ENCODE measurements around the gene VWA5B1.

VWA5B1 gene

DNA sequence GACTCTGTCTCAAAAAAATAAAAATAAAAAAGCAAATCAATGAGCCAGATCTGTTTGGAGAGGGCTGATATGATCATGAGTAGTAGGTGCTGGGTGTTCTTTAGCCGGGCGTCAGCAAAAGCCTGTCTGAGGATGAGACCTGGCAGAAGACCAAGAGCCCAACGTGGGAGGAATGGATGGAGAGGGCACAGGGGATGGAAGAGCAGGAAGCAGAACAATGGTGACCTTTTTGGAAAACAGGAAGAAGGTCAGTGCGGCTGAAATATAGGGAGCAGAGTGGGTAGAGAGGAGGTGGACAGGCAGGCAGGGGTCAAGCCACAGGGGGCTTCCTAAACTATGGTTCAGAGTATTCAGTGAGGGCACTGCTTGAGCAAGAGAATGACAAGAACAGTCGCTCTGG lies 30.9 kb downstream of the VWA5B1 start:
- no peak for FAIRE-seq
- no peak for DNase-seq (ENCODE audit: extremely low spot score, insufficient read length, low read depth)

DNA sequence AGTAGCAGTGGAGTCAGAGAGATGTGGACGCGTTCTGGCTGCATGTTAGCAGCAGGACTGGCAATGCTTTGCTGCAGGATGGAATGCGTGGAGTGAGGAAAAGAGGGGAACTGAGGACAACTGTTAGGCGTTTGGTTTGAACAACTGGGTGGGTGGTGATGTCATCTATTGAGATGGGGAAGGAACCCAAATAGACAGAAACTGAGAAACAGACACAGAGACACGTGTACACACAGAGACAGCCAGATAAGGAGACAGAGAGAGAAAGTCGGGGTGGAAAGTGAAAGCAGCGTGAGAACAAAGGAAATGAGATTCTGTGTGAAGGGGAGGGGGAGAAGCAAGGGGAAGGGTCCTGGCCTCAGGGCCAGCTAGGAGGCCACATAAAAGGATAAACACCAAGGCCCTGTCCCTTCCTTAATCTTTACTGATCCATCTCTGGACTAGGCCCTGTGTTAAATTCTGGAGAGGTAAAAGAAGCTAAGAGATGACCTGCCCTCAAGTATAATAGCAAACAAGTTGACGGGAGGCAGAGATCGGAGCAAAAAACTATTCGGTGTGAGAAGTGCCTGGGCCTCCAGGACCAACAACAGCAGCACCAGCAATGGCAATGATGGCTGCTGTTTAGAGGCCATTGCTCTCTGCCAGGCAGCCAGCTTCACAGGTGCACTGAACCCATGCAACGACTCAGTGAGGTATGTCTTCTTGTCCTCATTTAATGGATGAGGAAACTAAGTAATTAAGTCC lies 31.6 kb downstream of the VWA5B1 start:
- peak; percentile 95 for FAIRE-seq
- peak; percentile 58 for DNase-seq (ENCODE audit: extremely low spot score, insufficient read length, low read depth)

DNA sequence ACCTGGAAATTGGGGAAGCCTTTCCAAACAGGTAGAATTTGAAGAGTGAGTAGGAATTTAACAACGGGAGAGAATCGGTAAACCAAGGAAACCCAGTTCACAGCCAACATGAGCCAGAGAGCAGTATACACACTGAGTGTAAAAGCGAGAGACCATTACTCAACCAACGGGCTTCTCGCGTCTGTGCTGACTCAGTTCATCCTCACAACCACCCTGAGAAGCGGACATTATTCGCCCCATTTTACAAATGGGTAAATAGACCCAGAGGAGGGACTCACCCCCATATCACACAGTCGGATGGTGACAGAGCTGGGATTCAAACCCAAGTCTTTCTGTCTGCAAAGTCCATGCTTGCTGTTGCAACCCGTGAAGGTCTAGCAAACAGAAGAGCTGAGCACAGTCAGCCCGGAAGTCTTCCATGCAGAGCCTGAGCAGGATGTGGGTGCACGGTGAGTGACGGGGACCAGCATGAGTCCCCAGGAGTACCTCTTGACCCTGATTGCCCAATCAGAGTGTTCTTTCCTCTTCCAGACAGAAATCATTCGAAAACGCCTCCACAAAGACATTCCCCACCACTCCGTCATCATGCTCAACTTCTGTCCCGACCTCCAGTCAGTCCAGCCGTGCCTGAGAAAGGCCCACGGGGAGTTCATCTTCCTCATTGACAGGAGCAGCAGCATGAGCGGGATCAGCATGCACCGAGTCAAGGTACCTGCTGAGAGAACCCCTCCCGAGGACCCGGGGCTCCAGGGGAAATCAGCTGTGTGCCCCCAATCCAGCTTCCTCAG lies 32.3 kb downstream of the VWA5B1 start:
- FAIRE-seq (no peak), DNase-seq (ENCODE audit: extremely low spot score, insufficient read length, low read depth) (no peak)

DNA sequence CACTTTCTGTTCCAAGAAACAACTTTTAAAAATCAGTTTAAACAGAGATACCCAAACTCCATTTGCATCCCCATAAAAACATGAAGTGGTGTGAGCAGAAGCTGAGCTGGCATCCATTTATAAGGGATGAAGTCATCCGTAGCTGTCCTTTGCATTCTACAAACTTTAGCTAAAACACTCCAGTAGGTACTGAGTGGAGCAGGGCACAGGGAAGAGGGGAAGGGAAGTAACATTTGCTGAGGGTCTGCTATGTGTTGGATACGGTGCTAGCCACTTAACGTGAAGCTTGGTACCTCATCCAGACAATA lies 32.9 kb downstream of the VWA5B1 start:
- DNase-seq (ENCODE audit: extremely low spot score, insufficient read length, low read depth) (no peak), FAIRE-seq (no peak)

DNA sequence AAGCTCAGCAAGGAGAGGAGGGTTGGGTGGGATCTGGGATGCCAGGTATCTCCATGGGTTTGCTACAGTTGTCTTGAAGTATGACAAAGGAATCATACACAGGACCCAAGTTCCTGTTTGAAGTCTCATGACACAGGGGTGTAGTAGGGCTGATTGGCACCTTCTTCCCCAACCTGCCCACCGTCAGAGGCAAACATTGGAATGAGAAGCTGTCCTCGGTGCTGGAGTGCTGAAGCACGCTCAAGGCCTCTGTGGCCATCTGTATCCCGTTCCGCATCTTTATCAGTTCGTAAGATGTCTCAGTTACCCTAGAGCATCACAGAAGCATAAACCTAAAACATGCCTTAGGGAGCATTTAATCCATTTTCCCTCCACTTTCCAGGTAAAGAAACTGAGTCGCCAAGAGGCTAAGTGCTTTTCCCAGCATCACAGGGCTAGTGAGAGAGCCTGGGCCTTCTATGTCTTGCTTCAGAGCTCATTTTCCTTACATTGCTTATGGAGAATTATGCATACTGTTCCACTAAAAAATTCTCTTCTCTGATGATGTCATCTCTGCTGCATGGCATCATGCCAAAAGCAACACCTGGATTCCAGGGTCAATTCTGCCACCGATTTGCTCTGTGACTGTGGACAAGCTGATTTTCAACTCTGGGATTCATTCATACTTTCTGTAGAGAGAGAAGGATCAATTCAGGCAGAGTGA lies 34.2 kb downstream of the VWA5B1 start:
- FAIRE-seq (no peak), DNase-seq (ENCODE audit: extremely low spot score, insufficient read length, low read depth) (no peak)

DNA sequence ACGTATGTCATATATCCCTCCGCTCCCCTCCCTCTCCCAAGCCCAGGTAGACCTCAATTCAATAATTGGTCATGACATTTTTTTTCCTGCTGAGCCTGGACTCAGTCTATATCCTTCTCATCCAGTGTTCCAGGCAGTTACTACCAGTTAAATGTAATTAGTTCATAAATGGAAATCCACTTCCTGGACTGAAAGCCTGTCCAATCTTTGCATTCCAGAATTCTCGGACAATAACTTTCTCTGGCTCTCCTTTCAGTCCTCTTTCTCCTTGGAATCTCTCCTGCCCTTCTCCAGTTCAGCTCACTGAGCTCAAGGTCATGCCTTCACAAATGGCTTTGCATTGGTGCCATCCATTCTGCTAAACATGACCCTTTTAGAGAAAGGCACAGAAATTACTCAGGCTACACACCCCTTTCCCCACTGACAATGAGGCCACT lies 34.8 kb downstream of the VWA5B1 start:
- FAIRE-seq, result no peak
- no peak for DNase-seq (ENCODE audit: extremely low spot score, insufficient read length, low read depth)

DNA sequence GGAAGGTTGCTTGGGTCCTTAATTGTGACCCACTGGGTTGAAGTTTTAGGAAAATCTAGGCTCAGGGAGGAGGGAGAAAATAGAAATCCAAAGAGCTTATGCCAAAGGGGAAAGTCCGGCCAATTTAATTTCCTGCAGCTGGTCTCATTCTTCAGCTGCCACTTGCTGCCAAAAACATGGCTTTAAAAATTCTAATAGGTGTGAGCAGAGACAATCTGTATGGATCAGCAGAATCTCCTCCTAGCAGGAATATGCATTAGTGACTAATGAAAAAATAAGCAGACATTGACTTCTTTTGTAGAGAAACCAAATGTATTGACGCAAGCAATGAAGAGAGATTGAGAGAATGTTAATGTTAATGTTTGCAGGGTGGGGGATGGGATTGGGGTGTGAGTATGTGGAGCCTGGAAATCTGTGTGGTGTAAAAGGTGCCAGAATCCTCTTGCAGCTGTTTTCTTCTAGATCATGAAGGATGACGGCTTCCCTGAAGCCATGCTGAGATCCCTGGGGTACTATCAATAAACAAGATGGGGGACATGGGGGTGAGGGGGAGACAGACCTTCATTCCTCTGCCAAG lies 35.3 kb downstream of the VWA5B1 start:
- DNase-seq (ENCODE audit: extremely low spot score, insufficient read length, low read depth) (no peak), FAIRE-seq (no peak)

DNA sequence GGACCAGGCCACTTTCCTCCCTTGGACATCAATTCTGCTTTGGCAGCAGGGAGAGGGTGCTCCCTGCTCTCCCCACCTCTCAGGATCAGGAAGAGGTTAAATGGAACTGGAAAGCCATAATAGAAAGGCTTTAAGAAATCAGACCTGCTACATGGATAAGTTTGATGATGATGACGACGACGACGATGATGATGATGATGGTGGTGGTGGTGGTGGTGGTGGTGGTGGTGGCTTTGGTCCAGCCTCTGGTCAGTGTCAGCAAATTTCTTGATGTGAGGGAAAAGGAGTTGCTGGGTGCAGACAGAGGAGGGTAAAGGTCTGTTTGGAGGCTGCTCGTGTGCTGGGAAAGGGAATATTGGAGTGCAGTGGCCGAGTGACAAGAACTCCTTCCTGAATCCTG lies 36.8 kb downstream of the VWA5B1 start:
- no peak for DNase-seq (ENCODE audit: extremely low spot score, insufficient read length, low read depth)
- FAIRE-seq, result no peak

DNA sequence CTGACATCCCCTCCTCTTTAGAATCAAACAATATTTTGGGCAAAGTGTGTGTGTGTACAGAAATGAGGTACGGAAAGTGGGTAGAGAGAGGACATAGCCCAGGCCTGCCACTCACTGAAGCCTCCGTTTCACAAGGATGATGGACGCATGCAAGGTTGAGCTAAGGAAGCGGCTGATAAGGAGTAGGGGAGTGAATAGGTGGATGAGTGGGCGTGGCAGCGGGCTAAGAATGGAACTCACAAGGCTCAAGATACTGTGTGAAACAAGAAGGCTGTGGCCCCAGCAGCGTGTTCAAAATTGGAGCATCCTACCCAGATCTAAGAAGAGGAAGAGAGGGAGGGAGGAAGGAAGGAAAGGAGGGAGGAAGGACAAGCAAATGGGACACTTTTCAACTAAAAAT lies 37.5 kb downstream of the VWA5B1 start:
- DNase-seq (ENCODE audit: extremely low spot score, insufficient read length, low read depth) (no peak), FAIRE-seq (no peak)

DNA sequence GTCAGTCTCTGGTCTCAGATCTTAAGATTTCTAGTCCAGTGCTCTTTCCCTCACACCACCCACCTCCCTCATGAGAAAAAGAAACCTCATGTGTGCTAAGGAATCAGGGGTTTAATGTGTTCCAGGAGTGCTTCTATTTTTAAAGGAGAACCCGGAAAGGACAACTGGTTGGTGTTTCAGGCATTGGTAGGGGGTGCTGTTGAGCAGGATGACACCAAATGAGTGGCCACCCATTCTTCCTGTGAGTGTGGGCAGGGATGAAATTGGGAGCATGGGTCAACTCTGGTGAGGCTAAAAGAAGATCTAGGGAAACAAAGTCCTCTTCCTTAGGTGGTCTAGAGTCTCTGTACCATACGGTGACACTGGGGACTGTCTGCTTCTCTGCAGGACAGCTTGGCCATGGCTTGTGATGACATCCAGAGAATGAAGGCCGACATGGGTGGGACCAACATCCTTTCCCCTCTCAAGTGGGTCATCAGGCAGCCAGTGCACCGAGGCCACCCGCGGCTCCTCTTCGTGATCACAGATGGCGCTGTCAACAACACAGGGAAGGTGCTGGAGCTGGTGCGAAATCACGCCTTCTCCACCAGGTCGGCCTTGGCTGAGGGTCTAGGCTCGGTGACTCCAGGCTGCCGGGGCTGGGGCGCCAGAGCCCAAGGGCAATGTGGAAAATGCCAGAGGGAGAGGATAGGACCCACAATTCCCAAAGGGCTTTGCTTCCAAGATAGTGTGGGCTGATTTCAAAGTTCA lies 39.3 kb downstream of the VWA5B1 start:
- DNase-seq (ENCODE audit: extremely low spot score, insufficient read length, low read depth) (no peak), FAIRE-seq (no peak)

DNA sequence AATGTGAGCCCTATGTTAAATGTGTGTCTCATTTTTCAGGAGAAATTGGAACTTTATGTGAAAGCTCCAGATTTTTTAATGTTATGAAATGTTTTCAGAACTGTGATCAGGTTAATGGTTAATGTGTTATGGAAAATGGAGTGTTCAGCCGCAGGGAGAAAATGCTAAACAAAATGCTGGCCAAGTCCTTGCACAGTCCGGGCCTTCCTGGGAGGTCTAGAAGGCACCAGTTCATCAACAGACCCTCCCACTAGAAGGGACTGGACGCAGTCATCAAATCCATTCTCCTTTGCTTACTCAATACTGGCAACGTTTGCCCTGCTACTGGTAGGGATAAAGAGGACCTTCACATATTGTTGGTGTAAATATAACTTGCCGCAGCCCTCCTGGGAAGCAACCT lies 43.4 kb downstream of the VWA5B1 start:
- FAIRE-seq, result no peak
- DNase-seq (ENCODE audit: extremely low spot score, insufficient read length, low read depth), result no peak

DNA sequence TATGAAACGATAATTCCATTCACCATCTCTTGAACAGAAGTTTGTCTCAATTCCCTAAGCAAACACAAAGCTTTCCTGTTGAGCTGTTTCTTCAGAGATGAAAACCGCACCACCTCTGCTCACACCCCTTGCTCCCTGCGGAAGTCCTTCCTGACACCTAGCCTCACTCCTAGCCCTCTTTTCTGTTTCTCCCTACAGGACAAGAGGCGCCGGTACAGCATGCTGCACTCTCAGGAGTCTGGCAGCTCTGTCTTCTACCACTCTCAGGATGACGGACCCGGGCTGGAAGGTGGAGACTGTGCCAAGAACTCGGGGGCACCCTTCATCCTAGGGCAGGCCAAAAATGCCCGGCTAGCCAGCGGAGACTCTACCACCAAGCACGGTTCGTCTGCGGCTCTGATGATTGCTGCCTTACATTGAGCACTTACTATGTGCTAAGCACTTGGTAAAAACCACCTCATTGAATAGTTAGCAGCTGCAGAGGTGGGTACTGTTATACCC lies 45.5 kb downstream of the VWA5B1 start:
- FAIRE-seq, result no peak

DNA sequence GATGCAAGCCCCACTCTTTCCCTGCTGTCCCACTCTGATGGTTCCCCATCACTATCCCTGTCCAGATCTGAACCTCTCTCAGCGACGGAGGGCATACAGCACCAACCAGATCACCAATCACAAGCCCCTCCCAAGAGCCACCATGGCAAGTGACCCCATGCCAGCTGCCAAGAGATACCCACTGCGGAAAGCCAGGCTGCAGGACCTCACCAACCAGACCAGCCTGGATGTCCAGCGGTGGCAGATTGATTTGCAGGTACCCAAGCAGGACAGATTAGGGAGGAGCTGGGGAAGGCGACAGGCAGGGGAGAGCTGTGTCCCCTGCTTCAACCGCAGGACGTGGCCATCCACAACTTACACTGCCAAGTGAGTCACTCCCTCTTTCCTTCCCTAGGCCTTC lies 46.9 kb downstream of the VWA5B1 start:
- no peak for FAIRE-seq
- DNase-seq (ENCODE audit: extremely low spot score, insufficient read length, low read depth), result no peak

More for the DNA sequence above, 45.5 kb downstream of the VWA5B1 start:
- no peak for DNase-seq (ENCODE audit: extremely low spot score, insufficient read length, low read depth)

DNA sequence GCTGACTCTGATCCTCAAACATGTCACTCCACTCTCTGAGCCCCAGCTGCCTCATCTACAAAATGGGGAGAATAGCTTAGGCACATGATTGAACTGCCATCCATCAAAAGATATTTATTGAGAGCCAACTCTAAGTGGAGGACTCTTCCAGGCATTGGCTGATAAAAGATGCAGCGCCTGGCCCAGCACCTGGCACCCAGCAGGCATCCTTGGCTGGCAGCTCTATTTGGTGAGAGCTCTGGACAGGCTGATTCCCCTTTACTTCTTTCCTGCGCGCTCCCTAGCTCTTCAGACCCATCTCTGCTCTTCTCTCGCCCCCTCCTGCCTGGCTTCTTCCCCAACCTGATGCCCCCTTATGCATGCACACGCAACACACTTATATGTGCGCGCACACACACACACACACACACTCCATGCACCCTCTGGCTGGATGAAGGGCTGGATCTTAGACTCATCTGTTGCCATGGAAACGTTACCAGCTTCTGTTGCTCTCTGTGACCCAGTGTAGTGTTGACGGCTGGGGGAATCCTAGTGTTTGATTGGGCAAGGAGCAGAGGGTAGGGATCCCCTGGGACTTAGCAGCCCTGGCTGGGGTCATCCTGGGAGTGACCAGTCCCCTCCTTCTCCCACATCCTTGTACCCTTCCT lies 49.3 kb downstream of the VWA5B1 start:
- DNase-seq (ENCODE audit: extremely low spot score, insufficient read length, low read depth) (no peak), FAIRE-seq (no peak)

DNA sequence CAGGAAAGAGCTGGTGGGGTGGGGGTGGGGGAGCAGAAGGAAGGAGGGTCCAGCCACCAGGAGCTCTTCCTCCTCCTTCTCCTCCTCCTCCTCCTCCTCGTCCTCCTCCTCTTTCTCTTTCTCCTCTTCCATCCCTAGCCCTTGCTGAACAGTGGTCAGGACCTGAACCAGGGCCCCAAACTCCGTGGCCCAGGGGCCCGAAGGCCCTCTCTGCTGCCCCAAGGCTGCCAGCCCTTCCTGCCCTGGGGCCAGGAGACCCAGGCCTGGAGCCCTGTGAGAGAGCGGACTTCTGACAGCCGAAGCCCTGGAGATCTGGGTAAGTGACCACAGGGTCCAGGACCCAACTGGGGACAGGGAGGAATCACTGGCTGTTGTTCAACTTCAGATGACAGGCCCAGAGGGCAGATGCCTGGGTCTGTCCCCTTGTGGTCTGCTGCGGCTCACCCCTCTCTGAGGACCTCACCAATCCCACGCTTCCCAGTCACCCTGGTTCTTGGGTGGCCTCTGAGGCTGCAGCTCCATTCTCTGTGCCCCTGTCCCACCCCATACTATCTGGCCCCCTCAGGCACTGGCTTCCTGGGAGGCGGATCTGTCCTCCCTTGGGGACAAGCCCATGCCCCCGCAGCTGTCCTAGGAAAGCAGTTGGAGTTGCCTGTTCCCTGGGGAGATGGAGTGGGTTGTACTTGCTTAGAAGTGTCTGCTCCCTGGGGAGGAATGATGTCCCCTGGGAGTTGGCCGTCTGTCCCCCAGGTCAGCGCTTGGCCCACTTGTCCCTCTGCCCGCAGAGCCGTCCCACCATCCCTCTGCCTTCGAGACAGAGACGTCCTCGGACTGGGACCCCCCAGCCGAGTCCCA lies 51.8 kb downstream of the VWA5B1 start:
- no peak for FAIRE-seq
- no peak for DNase-seq (ENCODE audit: extremely low spot score, insufficient read length, low read depth)

DNA sequence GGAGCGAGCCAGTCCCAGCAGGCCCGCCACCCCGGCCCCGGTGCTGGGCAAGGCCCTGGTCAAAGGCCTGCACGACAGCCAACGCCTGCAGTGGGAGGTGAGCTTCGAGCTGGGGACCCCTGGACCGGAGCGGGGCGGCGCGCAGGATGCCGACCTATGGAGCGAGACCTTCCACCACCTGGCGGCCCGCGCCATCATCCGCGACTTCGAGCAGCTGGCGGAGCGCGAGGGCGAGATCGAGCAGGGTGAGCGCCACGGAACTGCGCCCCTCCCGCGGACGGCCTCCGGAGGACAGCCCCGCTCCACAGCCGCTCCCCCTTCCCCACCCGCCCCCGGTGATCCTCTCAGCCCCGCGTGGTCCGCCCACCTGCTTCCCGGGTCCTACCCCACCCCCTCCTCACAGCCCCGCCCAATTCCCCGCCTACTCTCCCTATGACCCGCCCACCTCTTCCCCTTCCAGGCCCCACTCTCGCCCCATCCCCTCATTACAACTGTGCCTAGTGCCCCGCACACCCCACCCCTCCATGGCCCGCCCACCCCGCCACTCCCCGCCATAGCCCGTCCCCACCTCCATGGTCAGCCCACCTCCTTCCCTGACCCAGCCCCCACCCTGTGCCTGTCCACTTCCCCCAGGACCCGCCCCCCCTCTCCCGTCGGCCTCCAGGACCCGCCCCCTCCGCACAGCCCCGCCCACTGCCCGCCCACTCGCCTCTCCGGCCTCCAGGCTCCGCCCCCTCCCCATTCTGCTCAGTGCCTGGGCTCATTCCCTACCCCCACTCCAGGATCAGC lies 52.7 kb downstream of the VWA5B1 start:
- FAIRE-seq (no peak), DNase-seq (ENCODE audit: extremely low spot score, insufficient read length, low read depth) (no peak)

DNA sequence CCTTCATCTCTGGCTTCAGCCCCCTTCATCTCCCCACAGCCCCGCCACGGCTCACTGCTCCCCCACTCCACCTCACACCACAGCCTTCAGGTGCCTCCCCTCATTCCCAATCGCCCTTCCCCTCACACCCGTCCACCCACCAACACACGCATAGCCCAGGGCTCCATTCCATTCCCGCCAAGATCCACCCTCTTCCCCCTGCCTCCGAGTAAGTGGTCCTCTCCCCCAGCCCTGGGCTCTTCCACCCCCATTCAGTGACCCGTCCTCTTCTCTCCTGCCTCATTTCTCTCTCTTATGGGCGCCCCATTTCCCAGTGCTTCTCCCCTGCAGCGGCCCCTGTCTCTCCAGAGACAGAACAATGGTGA lies 53.2 kb downstream of the VWA5B1 start:
- FAIRE-seq (no peak), DNase-seq (ENCODE audit: extremely low spot score, insufficient read length, low read depth) (no peak)

DNA sequence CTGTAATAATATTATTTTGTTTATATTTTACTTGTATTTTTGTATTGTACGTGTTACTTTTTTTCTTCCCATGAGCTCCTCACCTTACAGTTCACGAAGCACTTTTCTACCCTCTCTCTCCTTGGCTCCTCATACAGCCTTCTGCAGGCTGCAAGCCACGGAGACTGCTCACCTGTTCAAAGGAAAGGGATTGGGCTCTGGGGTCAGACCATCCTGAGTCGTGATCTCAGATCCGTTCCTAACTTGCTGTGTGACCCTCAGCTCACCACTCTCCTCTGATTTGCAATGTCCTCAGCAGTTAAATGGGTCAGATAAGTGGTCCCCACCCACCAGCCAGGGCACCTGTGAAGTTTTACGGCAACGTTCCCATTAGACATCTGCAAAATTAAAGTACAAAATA lies 54.1 kb downstream of the VWA5B1 start:
- FAIRE-seq (no peak), DNase-seq (ENCODE audit: extremely low spot score, insufficient read length, low read depth) (no peak)

Data from GM18507 (cell line).